SJSA1 (cell line): ENCODE results near the gene KCNB1. TPM values are rescaled to one million over a fixed set of nuclear protein-coding genes. Genes with fewer than 3 reads are reported as not detected.

Source experiments
- DNase-seq, 2 experiments: peaks; one replicate each; pipeline ENCODE4 v3.0.0-alpha.2; 2015 to 2020; ENCODE audit warnings: low spot score in 2 of 2, low read depth in 1 of 2
- H3K27ac ChIP-seq: fragments of 250-450 bp; sonication (Bioruptor Pico); 2 replicates; pipeline ENCODE4 v1.5.1; 2020; ENCODE audit warnings: mild to moderate bottlenecking, moderate library complexity
- H3K27me3 ChIP-seq: fragments of 250-450 bp; sonication (Bioruptor Pico); replicated peaks from 2 replicates; pipeline ENCODE4 v1.5.1; 2020; ENCODE audit warnings: mild to moderate bottlenecking, moderate library complexity
- H3K36me3 ChIP-seq: fragments of 250-450 bp; sonication (Bioruptor Pico); 2 replicates; pipeline ENCODE4 v1.5.1; 2020; ENCODE audit warnings: mild to moderate bottlenecking
- H3K4me1 ChIP-seq: fragments of 250-450 bp; sonication (Bioruptor Pico); replicated peaks from 2 replicates; pipeline ENCODE4 v1.6.1; 2021; ENCODE audit warnings: mild to moderate bottlenecking
- H3K4me3 ChIP-seq: fragments of 250-450 bp; sonication (Bioruptor Pico); 2 replicates; pipeline ENCODE4 v1.5.1; 2020; ENCODE audit warnings: mild to moderate bottlenecking
- H3K9me3 ChIP-seq: fragments of 250-450 bp; sonication (Bioruptor Pico); replicated peaks from 2 replicates; pipeline ENCODE4 v1.5.1; 2020; ENCODE audit warnings: mild to moderate bottlenecking
- total RNA-seq: library from RNA; depleted of rRNA; stranded (reverse); fragments of >200 nt; shearing (Covaris generic); gene quantifications from 2 replicates; pipeline ENCODE4 v1.2.3, GENCODE V29; 2014

Gene KCNB1
- total RNA-seq, 1 experiment from 2014 or later, result 0.05 TPM

DNA sequence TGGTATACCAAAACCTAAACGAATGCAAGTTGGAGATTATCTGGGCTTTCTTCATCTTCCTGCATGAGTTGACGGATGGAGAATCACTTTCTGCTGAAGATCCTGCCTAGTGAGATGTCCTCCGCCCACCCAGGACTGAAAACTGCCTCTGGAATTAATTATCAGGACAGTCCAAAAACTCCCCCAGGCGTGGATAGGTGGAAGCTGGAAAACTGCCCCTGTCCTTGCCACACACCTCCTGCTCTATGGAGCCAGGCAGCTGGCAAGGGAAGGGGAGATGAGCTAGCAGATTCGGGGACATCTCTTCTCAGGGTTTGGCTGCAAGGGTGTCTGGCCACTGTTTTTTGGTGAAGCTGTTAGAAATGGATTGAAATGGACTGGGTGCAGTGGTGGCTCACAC, 115.4 kb downstream of the KCNB1 start:
- DNase-seq, result no peak
- H3K27me3 ChIP-seq, result no peaks in the 10 kb centered on the region
- H3K9me3 ChIP-seq, result no peaks in the 10 kb centered on the region
- no peak overlapping the region for H3K27ac ChIP-seq
- no peak overlapping the region for H3K4me3 ChIP-seq
- H3K36me3 ChIP-seq, result no peaks in the 10 kb centered on the region
- no peaks in the 10 kb centered on the region for H3K4me1 ChIP-seq

DNA sequence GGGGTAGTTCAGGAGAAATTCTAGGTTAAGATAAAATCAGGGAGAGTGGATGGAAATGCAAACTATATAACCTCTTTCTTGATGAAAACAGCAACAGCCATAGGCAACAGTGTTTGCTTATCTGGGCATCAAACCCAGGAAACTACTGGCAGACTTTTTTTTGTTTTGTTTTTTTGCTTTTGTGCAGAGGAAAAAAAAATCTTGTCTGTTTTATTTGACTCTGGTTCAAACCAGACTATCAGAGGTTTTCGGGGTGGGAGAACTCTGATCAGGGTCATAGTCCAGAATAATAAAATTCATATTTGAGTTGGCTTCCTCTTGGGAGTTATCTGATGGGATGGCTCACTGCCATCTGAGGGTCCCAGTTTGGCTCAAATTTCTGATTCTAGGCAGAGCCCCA, 115.8 kb downstream of the KCNB1 start:
- no peak for DNase-seq
- Histone ChIP-seq H3K27me3 (no peaks in the 10 kb centered on the region), H3K36me3 (no peaks in the 10 kb centered on the region), H3K4me3 (no peak overlapping the region), H3K4me1 (no peaks in the 10 kb centered on the region), H3K9me3 (no peaks in the 10 kb centered on the region), H3K27ac (no peak overlapping the region)

DNA sequence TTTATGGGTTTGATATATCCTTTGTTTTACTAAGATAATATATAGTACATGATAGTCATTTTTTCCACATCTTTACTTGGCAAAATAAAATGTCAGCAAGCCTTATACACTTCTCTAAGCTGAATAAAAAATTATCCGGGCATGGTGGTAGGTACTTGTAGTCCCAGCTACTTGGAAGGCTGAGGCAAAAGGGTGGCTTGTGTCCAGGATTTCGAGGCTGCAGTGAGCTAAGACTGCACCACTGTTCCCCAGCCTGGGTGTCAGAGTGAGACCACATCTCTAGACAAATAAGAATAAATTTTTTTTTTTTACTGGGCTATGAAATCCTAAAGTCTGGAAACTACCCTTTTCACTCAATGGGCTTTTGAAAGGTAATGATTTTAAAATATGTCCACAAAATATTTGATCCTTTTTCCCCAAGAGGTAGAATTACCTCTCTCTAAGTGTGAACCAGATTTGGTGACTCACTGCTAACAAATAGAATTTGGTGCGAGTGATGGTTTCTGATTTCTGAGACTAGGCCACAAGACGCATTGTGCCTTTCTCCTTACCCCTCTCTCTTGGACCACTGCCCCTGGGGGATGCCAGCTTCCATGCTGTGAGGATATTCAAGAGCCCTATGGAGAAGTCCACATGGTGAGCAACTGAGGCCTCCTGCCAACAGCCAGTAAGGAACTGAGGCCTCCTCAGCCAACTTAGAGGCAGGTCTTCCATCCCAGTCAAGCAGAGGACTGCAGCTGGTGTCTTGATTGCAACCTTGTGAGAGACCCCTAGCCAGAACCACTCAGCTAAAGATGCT, 120.4 kb downstream of the KCNB1 start:
- H3K27ac ChIP-seq, result no peak overlapping the region
- no peaks in the 10 kb centered on the region for H3K36me3 ChIP-seq
- no peak overlapping the region for H3K4me3 ChIP-seq
- no peaks in the 10 kb centered on the region for H3K4me1 ChIP-seq
- no peaks in the 10 kb centered on the region for H3K9me3 ChIP-seq
- DNase-seq, result no peak
- no peaks in the 10 kb centered on the region for H3K27me3 ChIP-seq

DNA sequence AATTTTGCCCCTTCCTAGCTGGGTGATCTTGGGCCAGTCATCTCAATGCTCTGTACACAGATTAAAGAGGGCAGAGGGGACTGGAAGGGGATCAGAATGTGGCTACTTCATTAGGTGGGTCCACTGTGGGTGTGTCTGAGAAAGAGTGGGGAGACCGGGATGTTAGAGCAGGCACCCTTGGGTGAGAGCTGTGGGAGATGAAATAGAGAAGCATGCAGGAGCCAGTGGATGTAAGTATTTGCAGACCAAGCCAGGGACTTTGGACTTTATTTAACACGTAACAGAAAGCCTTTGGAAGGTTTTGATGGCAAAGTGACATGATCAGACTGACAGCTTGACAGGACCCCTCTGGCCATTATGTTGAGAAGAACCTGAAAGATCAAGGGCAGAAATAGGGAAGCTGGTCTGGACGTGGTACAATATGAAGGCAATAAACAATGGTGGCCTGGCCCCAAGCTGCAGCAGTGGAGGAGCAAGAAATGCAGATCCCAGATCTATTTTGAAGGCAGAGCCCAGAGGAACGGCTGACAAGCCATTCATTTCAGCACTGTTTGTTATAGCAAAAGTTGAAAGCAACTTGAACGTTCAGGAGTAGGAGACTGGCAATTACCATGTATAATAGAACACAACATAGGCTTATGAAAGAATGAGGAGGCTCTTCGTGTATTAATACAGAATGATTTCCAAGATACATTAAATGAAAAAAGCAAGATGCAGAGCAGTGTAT, 122.1 kb downstream of the KCNB1 start:
- Histone ChIP-seq H3K27me3 (no peaks in the 10 kb centered on the region), H3K4me3 (no peak overlapping the region), H3K9me3 (no peaks in the 10 kb centered on the region), H3K27ac (no peak overlapping the region), H3K36me3 (no peaks in the 10 kb centered on the region), H3K4me1 (no peaks in the 10 kb centered on the region)
- DNase-seq, result no peak

DNA sequence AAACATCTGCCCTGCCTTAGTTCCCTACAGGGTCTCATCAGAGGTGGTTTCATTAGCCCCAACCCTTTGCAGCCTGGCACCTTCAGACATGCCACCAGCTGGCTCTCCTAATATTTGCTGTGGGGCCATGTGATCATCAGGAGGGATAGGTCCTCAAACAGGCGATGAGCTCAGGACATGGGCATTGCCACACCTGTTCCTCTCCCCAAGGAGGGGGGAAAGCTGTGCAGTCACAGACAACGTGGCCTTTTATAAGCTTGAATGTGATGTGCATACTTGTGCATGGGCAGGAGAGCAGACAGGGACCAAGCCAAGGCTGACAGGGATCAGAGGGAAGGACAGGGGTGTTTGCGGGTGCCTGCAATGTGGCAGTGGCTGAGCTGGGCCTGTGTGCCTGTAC, 125.8 kb downstream of the KCNB1 start:
- Histone ChIP-seq H3K4me1 (no peaks in the 10 kb centered on the region), H3K4me3 (no peak overlapping the region), H3K27ac (no peak overlapping the region), H3K36me3 (no peaks in the 10 kb centered on the region), H3K9me3 (no peaks in the 10 kb centered on the region), H3K27me3 (no peaks in the 10 kb centered on the region)
- DNase-seq, result no peak

DNA sequence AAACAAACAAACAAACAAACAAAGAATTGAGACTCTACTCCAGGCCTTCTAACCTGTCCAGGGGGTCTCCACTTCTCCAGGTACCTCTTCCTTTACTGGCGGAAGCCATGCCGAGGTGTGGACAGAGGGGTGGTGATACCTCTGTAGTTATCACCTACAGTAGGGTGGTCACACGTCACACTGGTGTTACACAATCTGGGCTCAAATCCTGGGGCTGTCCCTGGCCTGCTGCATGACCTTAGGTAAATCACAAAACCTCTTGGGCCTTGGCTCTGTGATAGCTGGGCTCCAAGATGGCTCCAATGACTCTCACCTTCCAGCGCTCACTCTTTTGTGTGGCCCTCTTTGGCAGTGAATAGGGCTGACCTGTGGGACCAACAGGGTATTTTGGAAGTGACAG, 127.8 kb downstream of the KCNB1 start:
- Histone ChIP-seq H3K36me3 (no peaks in the 10 kb centered on the region), H3K9me3 (no peaks in the 10 kb centered on the region), H3K27me3 (no peaks in the 10 kb centered on the region), H3K27ac (no peak overlapping the region), H3K4me1 (no peaks in the 10 kb centered on the region), H3K4me3 (no peak overlapping the region)
- DNase-seq, result no peak

DNA sequence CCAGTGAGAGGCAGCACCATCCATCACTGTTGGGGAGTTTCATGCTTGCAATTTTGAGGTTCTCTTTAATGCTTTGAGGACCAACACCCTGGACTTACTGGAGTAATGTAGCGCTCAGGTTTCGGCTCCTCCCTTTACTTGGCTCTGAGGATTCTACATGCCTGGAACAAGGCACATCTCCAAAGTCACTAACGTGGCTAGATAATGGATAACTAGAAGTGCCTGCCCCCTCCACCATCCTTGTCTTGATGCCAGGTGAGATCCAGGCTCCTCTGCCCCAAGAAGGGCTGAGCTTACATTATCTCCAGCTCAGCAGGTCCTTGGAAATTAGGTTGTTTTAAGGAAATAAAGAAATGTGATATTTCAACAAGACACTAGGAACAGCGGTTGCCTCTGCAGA, 129.1 kb downstream of the KCNB1 start:
- H3K27me3 ChIP-seq, result no peaks in the 10 kb centered on the region
- no peak overlapping the region for H3K4me3 ChIP-seq

DNA sequence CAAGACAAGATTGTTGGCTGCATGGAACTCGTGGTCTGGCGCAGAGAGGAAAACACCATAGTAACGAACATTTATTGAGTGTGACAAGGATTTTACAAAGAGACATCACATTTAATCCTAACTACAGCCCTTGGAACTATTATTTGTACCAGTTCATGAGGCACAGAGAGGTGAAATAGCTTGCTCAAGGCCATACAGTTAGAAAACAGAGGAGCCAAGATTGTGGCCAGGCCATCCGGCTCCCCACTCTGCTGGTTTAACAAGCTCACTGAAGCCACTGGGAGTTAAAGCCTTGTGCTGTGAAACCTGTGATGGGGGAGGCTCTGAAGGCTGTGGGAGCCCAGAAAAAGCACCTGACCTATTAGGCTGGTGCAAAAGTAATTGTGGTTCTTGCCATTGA, 129.7 kb downstream of the KCNB1 start:
- DNase-seq, result no peak
- Histone ChIP-seq H3K4me1 (no peaks in the 10 kb centered on the region), H3K27me3 (no peaks in the 10 kb centered on the region), H3K27ac (no peak overlapping the region), H3K36me3 (no peaks in the 10 kb centered on the region), H3K4me3 (no peak overlapping the region), H3K9me3 (no peaks in the 10 kb centered on the region)

More for the DNA sequence above, 129.1 kb downstream of the KCNB1 start:
- Histone ChIP-seq H3K27ac (no peak overlapping the region), H3K9me3 (no peaks in the 10 kb centered on the region), H3K36me3 (no peaks in the 10 kb centered on the region), H3K4me1 (no peaks in the 10 kb centered on the region)
- DNase-seq, result no peak

DNA sequence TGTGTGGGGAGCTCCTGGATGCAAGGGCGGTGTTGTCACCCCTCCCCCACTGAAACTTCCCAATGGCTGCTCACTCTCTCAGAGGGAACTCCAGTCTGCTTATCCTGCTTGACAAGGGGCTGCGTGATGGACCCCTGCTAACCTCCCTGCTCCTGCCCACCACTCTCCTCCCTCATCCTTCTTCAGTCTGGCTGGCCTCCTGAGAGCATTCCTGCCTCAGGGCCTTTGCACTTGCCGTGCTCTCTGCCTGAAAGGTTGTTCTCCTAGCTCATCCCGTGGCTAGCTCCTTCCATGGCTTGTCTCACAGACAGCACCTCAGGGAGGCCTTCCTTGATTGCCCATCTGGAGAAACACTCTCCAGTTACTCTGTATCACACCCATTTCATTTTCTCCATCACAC, 130.7 kb downstream of the KCNB1 start:
- no peak overlapping the region for H3K27ac ChIP-seq
- no peaks in the 10 kb centered on the region for H3K36me3 ChIP-seq
- no peak overlapping the region for H3K4me3 ChIP-seq
- no peaks in the 10 kb centered on the region for H3K4me1 ChIP-seq
- DNase-seq, result no peak
- H3K9me3 ChIP-seq, result no peaks in the 10 kb centered on the region
- no peaks in the 10 kb centered on the region for H3K27me3 ChIP-seq

DNA sequence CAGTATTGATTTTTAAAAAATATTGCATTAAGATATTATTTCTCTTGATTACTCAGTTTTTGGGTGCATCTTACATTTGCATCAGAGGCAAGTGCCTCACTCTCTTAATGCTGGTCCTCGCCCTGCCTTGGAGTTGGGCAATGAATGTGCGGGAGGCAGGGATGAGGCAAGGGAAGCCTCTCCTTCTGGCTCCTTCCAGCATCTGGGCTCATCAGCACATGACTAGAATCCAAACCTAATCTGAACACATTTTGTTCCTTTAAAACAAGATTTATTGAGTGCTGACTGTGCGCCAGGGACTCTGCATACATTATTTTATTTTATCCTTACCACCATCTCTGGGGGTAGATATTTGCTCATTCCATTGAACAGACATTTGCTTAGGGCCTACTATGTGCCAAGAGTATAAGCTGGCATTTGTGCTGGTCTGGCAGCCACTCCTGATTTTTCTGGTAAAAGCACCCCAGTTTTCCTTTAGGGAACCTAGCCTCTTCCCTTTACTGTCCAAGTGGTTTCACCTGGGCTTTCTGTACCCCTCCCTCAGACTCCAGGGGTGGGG, 132.7 kb downstream of the KCNB1 start:
- Histone ChIP-seq H3K4me3 (no peak overlapping the region), H3K9me3 (no peaks in the 10 kb centered on the region), H3K27me3 (no peaks in the 10 kb centered on the region), H3K27ac (no peak overlapping the region), H3K36me3 (no peaks in the 10 kb centered on the region), H3K4me1 (peaks cover 17% of the 10 kb centered on the region)
- no peak for DNase-seq

DNA sequence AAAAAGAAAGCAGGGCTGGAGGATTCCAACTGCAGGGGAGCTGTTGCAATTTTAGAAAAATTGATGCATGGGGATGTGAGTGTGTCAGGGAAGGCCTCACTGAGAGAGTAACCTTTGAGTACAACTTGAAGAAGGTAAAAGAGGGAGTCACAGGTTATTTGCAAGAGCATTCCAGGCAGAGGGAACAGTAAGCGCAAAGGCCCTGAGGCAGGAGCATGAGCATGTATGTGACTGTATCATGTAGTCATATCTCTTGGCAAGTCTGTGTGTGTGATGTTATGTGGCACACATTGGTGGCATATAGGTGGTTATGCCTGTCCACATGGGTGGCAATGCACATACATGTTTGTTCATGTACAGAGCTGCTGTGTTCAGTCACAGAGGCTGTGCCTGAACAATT, 133.4 kb downstream of the KCNB1 start:
- H3K4me3 ChIP-seq, result no peak overlapping the region
- no peaks in the 10 kb centered on the region for H3K9me3 ChIP-seq
- H3K27ac ChIP-seq, result no peak overlapping the region
- DNase-seq, result no peak
- peaks cover 20% of the 10 kb centered on the region for H3K4me1 ChIP-seq
- no peaks in the 10 kb centered on the region for H3K27me3 ChIP-seq
- H3K36me3 ChIP-seq, result no peaks in the 10 kb centered on the region

DNA sequence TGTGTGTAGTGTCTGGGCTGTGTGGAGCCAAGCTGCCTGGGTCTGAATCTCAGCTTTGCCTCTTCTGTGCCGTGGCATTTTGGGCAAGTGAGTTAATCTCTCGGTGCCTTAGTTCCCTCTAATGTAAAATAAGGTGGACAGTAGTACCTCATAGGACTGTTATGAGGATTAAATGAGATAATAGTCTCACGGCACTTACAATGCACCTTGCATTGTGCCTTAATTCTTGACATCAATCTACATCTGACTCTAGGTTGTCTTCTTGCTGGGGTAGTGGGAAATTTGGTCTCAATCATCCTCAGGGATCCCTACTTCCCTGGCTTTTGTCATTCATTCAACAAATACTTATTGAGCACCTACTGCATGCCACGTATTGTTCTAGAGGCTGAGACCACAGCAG, 133.9 kb downstream of the KCNB1 start:
- Histone ChIP-seq H3K4me3 (no peak overlapping the region), H3K9me3 (no peaks in the 10 kb centered on the region), H3K27me3 (no peaks in the 10 kb centered on the region), H3K4me1 (peaks cover 20% of the 10 kb centered on the region), H3K27ac (no peak overlapping the region), H3K36me3 (no peaks in the 10 kb centered on the region)
- DNase-seq, result no peak

DNA sequence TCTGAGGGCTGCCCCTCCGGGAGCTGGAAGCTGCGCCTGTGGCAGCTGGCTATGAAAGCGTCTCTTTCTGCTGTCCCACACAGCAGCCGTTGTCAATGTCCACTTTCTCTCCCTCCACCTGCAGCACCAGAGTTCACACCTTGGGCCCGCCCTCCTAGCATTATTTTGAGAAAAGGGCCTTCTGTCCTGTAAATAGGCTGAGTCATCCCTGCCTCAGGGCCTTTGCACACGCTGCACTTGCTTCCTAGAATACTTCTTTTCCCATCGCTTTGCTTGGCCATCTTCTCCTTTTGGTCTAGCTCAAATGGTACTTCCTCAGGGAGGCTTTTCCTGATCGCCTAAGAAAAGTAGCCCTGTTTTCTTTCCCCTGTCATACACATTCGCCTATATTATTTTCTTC, 135.3 kb downstream of the KCNB1 start:
- H3K4me1 ChIP-seq, result peaks cover 20% of the 10 kb centered on the region
- H3K4me3 ChIP-seq, result no peak overlapping the region
- H3K9me3 ChIP-seq, result no peaks in the 10 kb centered on the region
- H3K27ac ChIP-seq, result no peak overlapping the region
- no peak for DNase-seq
- H3K36me3 ChIP-seq, result no peaks in the 10 kb centered on the region
- H3K27me3 ChIP-seq, result no peaks in the 10 kb centered on the region

DNA sequence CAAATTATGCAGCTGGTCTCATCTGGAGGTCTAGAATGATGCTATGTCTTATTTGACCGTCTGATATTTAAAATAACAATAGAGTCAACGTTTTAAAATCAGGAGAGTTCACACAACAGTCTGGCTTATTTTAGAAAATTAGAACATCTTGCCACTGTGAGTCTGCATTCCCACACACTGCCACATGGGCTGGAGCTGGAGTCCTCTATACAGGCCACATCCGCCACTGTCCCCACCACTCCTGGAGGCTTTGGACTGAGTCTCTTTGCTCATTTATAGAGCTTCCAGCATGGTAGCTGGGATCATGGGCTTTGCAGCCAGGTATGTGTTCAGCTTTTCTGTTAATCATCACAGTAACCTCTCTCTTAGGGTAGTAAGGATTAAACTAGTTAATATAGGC, 135.8 kb downstream of the KCNB1 start:
- Histone ChIP-seq H3K27me3 (no peaks in the 10 kb centered on the region), H3K4me3 (no peak overlapping the region), H3K36me3 (no peaks in the 10 kb centered on the region), H3K27ac (peak overlapping the region; percentile 98), H3K4me1 (peaks cover 20% of the 10 kb centered on the region), H3K9me3 (no peaks in the 10 kb centered on the region)
- DNase-seq, result no peak
